Endothelial cell of umbilical vein (primary cell): Measurements from ENCODE around the gene CD2AP. TPM values are rescaled to one million over a fixed set of nuclear protein-coding genes. Genes with fewer than 3 reads are reported as not detected.

Source experiments
- BruUV-seq: library from RNA; stranded (reverse); fragments of 400-500 nt; replicated peaks from 2 replicates; lab custom pipeline; 2021; lab: Mats Ljungman, UMichigan
- CTCF ChIA-PET: fragments of 300-600, 350-600 bp; sonication (Branson Sonifier 250); formaldehyde crosslinking; loops from one replicate; lab custom pipeline; 2021; ENCODE audit warnings: antibody characterized with exemption, inconsistent platforms; lab: Charles Lee
- POLR2A ChIA-PET: fragments of 300-600, 350-600 bp; sonication (Branson Sonifier 250); formaldehyde crosslinking; loops from one replicate; lab custom pipeline; 2021; ENCODE audit warnings: antibody characterized with exemption, inconsistent platforms; lab: Charles Lee
- DNase-seq: peaks from one replicate; pipeline ENCODE4 v3.0.0-alpha.2; 2011; ENCODE audit warnings: low read depth, low spot score
- FAIRE-seq: peaks from 2 replicates; lab custom pipeline; 2011; peaks lifted over from hg19 to GRCh38; lab: Jason Lieb, UNC
- H2AFZ ChIP-seq: 2 replicates; pipeline ENCODE4 v1.6.0; 2012; ENCODE audit warnings: low read depth, low read length, control low read depth, inconsistent platforms
- H3K27ac ChIP-seq: 2 replicates; pipeline ENCODE4 v1.5.1; 2011; ENCODE audit warnings: low read depth, mild to moderate bottlenecking, control low read depth, low read length, moderate library complexity; ENCODE audit not compliant: insufficient read depth
- H3K27me3 ChIP-seq, 2 experiments: 2 replicates each; pipeline versions ENCODE4 v1.6.0 to v1.6.1; 2011; ENCODE audit warnings: low read length in 2 of 2, mixed read lengths in 1 of 2; ENCODE audit not compliant: control insufficient read depth in 2 of 2, insufficient read depth in 2 of 2
- H3K36me3 ChIP-seq, 2 experiments: 2 replicates in 1 of 2; 3 replicates in 1 of 2; pipeline ENCODE4 v1.5.1; 2011; ENCODE audit warnings: low read length in 2 of 2, mild to moderate bottlenecking in 1 of 2, moderate library complexity in 1 of 2; ENCODE audit not compliant: control insufficient read depth in 2 of 2, insufficient read depth in 2 of 2; ENCODE audit errors: extremely low read depth in 1 of 2
- H3K4me1 ChIP-seq: 3 replicates; pipeline ENCODE4 v1.5.1; 2011; ENCODE audit warnings: mild to moderate bottlenecking, low read length; ENCODE audit not compliant: control insufficient read depth, insufficient read depth; ENCODE audit errors: extremely low read depth
- H3K4me2 ChIP-seq: 2 replicates; pipeline ENCODE4 v1.6.1; 2011; ENCODE audit warnings: low read length, control low read depth, mixed read lengths; ENCODE audit not compliant: insufficient read depth
- H3K4me3 ChIP-seq, 3 experiments: fragments of 200-600 bp in 1 of 3; sonication (generic), shearing (Covaris generic) in 1 of 3; replicated peaks in 1 of 3; 2 replicates each; pipeline ENCODE4 v1.5.1; 2011 to 2016; ENCODE audit warnings: control low read depth in 3 of 3, low read length in 3 of 3, mild to moderate bottlenecking in 2 of 3, inconsistent platforms in 1 of 3, low read depth in 1 of 3, moderate library complexity in 1 of 3; ENCODE audit not compliant: insufficient read depth in 1 of 3
- H3K79me2 ChIP-seq: 2 replicates; pipeline ENCODE4 v1.6.0; 2012; ENCODE audit warnings: low read length, inconsistent platforms; ENCODE audit not compliant: control insufficient read depth, insufficient read depth
- H3K9ac ChIP-seq: replicated peaks from 2 replicates; pipeline ENCODE3; 2011; ENCODE audit warnings: low read length, control low read depth; ENCODE audit not compliant: insufficient read depth; ENCODE audit errors: extremely low read depth
- H3K9me1 ChIP-seq: replicated peaks from 3 replicates; pipeline ENCODE4 v1.6.0; 2011; ENCODE audit warnings: mild to moderate bottlenecking, low read length; ENCODE audit not compliant: control insufficient read depth, insufficient read depth; ENCODE audit errors: extremely low read depth
- H3K9me3 ChIP-seq: replicated peaks from 2 replicates; pipeline ENCODE4 v1.5.1; 2012; ENCODE audit warnings: low read length, inconsistent platforms; ENCODE audit not compliant: control insufficient read depth, insufficient read depth
- H4K20me1 ChIP-seq: replicated peaks from 2 replicates; pipeline ENCODE3; 2011; ENCODE audit warnings: mild to moderate bottlenecking, low read length; ENCODE audit not compliant: control insufficient read depth, insufficient read depth; ENCODE audit errors: extremely low read depth
- CTCF ChIP-seq, 2 donors: IDR thresholded peaks; 1 replicate in 1 of 2; 2 replicates in 1 of 2; pipeline ENCODE4 v1.5.1; 2011; ENCODE audit warnings: low read length in 2 of 2, mild to moderate bottlenecking in 2 of 2, moderate library complexity in 2 of 2, control low read depth in 1 of 2, inconsistent platforms in 1 of 2, low read depth in 1 of 2; ENCODE audit not compliant: insufficient read depth in 1 of 2; ENCODE audit errors: extremely low read depth in 1 of 2
- EZH2 ChIP-seq: IDR thresholded peaks from 2 replicates; pipeline ENCODE4 v1.6.1; 2012; ENCODE audit warnings: borderline replicate concordance, low read depth, mild to moderate bottlenecking, moderate library complexity, low read length, inconsistent platforms; ENCODE audit not compliant: severe bottlenecking
- FOS ChIP-seq: IDR thresholded peaks from 2 replicates; pipeline ENCODE4 v1.6.1; 2011; ENCODE audit warnings: mild to moderate bottlenecking, low read length, moderate library complexity, borderline replicate concordance; ENCODE audit not compliant: insufficient read depth
- GATA2 ChIP-seq: IDR thresholded peaks from 2 replicates; pipeline ENCODE4 v1.7.0; 2011; ENCODE audit warnings: low read depth, mild to moderate bottlenecking, moderate library complexity, mixed read lengths, low read length; ENCODE audit not compliant: insufficient read length, insufficient read depth
- JUN ChIP-seq: IDR thresholded peaks from 2 replicates; pipeline ENCODE4 v1.6.1; 2011; ENCODE audit warnings: borderline replicate concordance, low read depth; ENCODE audit not compliant: insufficient read length, insufficient read depth
- MYC ChIP-seq: IDR thresholded peaks from one replicate; pipeline ENCODE4 v1.6.1; 2011; ENCODE audit warnings: mild to moderate bottlenecking, low read depth, low read length
- POLR2A ChIP-seq: IDR thresholded peaks from 2 replicates; pipeline ENCODE4 v1.6.1; 2012; ENCODE audit warnings: low read depth, mild to moderate bottlenecking, control low read depth, low read length
- POLR2AphosphoS5 ChIP-seq: IDR thresholded peaks from 2 replicates; pipeline ENCODE4 v1.6.1; 2012; ENCODE audit warnings: low read depth, mild to moderate bottlenecking, control low read depth, low read length, moderate library complexity; ENCODE audit not compliant: insufficient read depth
- dilution Hi-C: fragments of 300-500 bp; cut with MboI; formaldehyde crosslinking; loops from one replicate; pipeline ENCODE4 v1.15.0; 2019; ENCODE audit warnings: low sequenced_read_pairs; ENCODE audit not compliant: extremely low pct_ligation_motif_present
- intact Hi-C: fragments of 100-400 bp; cut with micrococcal nuclease; formaldehyde crosslinking; loops from one replicate; pipeline ENCODE4 v1.10.0; 2022
- polyA plus RNA-seq, 4 experiments: library from polyadenylated mRNA; depleted of rRNA in 3 of 4; stranded (reverse) in 3 of 4; unstranded in 1 of 4; fragments of >200 nt; gene quantifications; 2 replicates each; pipeline versions ENCODE4 v1.2.1 to v1.2.3, GENCODE V29; 2011 to 2012; ENCODE audit warnings: missing spikeins in 1 of 4
- total RNA-seq: library from RNA; stranded (reverse); gene quantifications from 2 replicates; pipeline ENCODE4 v1.2.3, GENCODE V29; 2021
- TF ChIP-seq, protein P1 (sequence below): IDR thresholded peaks from 2 replicates; pipeline ENCODE4 v1.6.1; 2011; ENCODE audit not compliant: insufficient read depth, insufficient read length

CD2AP gene
- total and polyA plus RNA-seq, 2 donors (not counting 3 experiments of a cell fraction or from before 2014, with no cell fraction given) = 4.2 to 39.8 TPM

- CTCF ChIA-PET = no interaction called here
- Histone ChIP-seq H3K36me3 (no peaks in the 10 kb centered on the region), H4K20me1 (no peaks in the 10 kb centered on the region), H3K4me1 (no peaks in the 10 kb centered on the region), H2AFZ (no peak overlapping the region), H3K9me3 (no peaks in the 10 kb centered on the region), H3K27me3 (no peaks in the 10 kb centered on the region), H3K4me2 (no peak overlapping the region), H3K79me2 (no peaks in the 10 kb centered on the region), H3K27ac (no peak overlapping the region), H3K4me3 (no peak overlapping the region), H3K9ac (no peak overlapping the region), H3K9me1 (no peaks in the 10 kb centered on the region)
- POLR2A ChIA-PET = no interaction called here
- BruUV-seq = no TSS peak
- TF ChIP-seq MYC (no peak), POLR2A (no peak), GATA2 (no peak), JUN (no peak), CTCF (IDR thresholded peaks at IDR 0.05; ENCODE audit: extremely low read depth in 1 of 2, insufficient read depth in 1 of 2, low read depth in 1 of 2, low read length in 2 of 2) (no peak), EZH2 (no peak), FOS (no peak), POLR2AphosphoS5 (no peak)
- TF ChIP-seq, protein P1, sequence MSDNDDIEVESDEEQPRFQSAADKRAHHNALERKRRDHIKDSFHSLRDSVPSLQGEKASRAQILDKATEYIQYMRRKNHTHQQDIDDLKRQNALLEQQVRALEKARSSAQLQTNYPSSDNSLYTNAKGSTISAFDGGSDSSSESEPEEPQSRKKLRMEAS = no peak
- FAIRE-seq (no peak), DNase-seq (no peak)
- intact Hi-C loops (no loop called here), dilution Hi-C loops (no loop called here)
Observed at GRCh38 chr6:47438481-47439347, 38.9 kb upstream of the CD2AP start.
